Esophagus squamous epithelium (tissue), 5 donors: Measurements from ENCODE around the gene ZNF324. TPM values are rescaled to one million over a fixed set of nuclear protein-coding genes. Genes with fewer than 3 reads are reported as not detected.

Experiments used
- DNase-seq: peaks from one replicate; lab custom pipeline; 2025; lab: John Stamatoyannopoulos, UW
- H3K27ac ChIP-seq, 4 donors: fragments of 200-600 bp; sonication (generic); one replicate each; pipeline ENCODE4 v1.5.1; 2016 to 2019; ENCODE audit warnings: mild to moderate bottlenecking in 1 of 4
- H3K27me3 ChIP-seq, 4 donors: fragments of 200-600 bp; sonication (generic); 1 replicate in 3 of 4; 2 replicates in 1 of 4; pipeline versions ENCODE4 v1.5.1 to v1.6.0; 2017 to 2021; ENCODE audit warnings: antibody characterized with exemption in 1 of 4
- H3K36me3 ChIP-seq, 3 donors: fragments of 200-600 bp; sonication (generic); one replicate each; pipeline ENCODE4 v1.5.1; 2016 to 2019
- H3K4me1 ChIP-seq, 3 donors: fragments of 200-600 bp; sonication (generic); one replicate each; pipeline ENCODE4 v1.5.1; 2017 to 2019
- H3K4me3 ChIP-seq, 4 donors: fragments of 200-600 bp; sonication (generic); 1 replicate in 3 of 4; 2 replicates in 1 of 4; pipeline ENCODE4 v1.5.1; 2016 to 2019; ENCODE audit warnings: mild to moderate bottlenecking in 2 of 4, moderate library complexity in 1 of 4
- H3K9me3 ChIP-seq, 3 donors: fragments of 200-600 bp; sonication (generic); one replicate each; pipeline ENCODE4 v1.5.1; 2016 to 2019
- CTCF ChIP-seq, 6 experiments: fragments of 450-650 bp in 4 of 6; fragments of 200-600 bp in 2 of 6; sonication (generic) in 2 of 6; IDR thresholded peaks; one replicate each; pipeline ENCODE4 v1.5.1; 2016 to 2019; ENCODE audit warnings: antibody characterized with exemption in 6 of 6, mild to moderate bottlenecking in 4 of 6, moderate library complexity in 4 of 6
- POLR2A ChIP-seq, 4 donors: fragments of 450-650 bp; IDR thresholded peaks; one replicate each; pipeline ENCODE4 v1.6.1; 2017; ENCODE audit warnings: antibody characterized with exemption in 4 of 4, mild to moderate bottlenecking in 4 of 4, moderate library complexity in 3 of 4
- WGBS, 2 donors: methylation state at CpG; one replicate each; pipeline ENCODE4 v1.1.5; 2018; 5-methylcytosine and 5-hydroxymethylcytosine counted together
- intact Hi-C: fragments of 100-400 bp; cut with DNase I; formaldehyde crosslinking; loops from one replicate; pipeline ENCODE4 v1.15.0; 2022
- total RNA-seq, 4 donors: library from RNA; depleted of rRNA; stranded (reverse); fragments of >200 nt; gene quantifications; one replicate each; pipeline ENCODE4 v1.1.0, GENCODE V29; 2016
- donor health status: DM: yes; HTN: yes; CAD: no.

The ZNF324 gene
- total RNA-seq, 4 donors from 2014 or later, result 13.5 to 25.4 (median 20.2) TPM

GRCh38 chr19:58451358-58452101 lies 15.3 kb upstream of the ZNF324 start, which contains the start of gene ZNF324B:
ZNF324B (plus strand) TSS chr19:58451622; CDS start chr19:58453702, 2,080 bp downstream.
- TF ChIP-seq CTCF (IDR thresholded peaks at IDR 0.05), result peak in 1 of 6 experiments; percentile 3
- TF ChIP-seq POLR2A (IDR thresholded peaks at IDR 0.05), result peak in 1 of 4 donors; percentile 49
- H3K4me3 ChIP-seq, result peak within 1 kb of the TSS; percentile 72 to 99 (median 78)
- peak; percentile 82 for DNase-seq
- H3K27me3 ChIP-seq, result peaks cover 0 to 36% (median 0%) of the 10 kb centered on the region in 4 donors
- peaks cover 0 to 24% (median 6%) of the 10 kb centered on the region in 3 donors for H3K4me1 ChIP-seq
- peaks cover 0 to 10% (median 7%) of the 10 kb centered on the region in 3 donors for H3K9me3 ChIP-seq
- WGBS, 2 donors, result 0% methylated on average over 4 of the region's 79 CpGs; no CpG with 5 or more reads in 1 of the 2 donors
- intact Hi-C loops, result no loop called here
- peak within 1 kb of the TSS; percentile 66 to 78 (median 78) for H3K27ac ChIP-seq
- peaks cover 0 to 30% (median 3%) of the 10 kb centered on the region in 3 donors for H3K36me3 ChIP-seq

- no peak for TF ChIP-seq CTCF (IDR thresholded peaks at IDR 0.05)
- no peak for TF ChIP-seq POLR2A (IDR thresholded peaks at IDR 0.05)
- 100% methylated on average over 2 of the region's 6 CpGs; no CpG with 5 or more reads in 1 of the 2 donors for WGBS, 2 donors
- DNase-seq, result no peak
- Histone ChIP-seq H3K4me3 (no peak overlapping the region), H3K4me1 (peaks cover 0 to 24% (median 6%) of the 10 kb centered on the region in 3 donors), H3K27ac (no peak overlapping the region), H3K36me3 (peaks cover 0 to 48% (median 7%) of the 10 kb centered on the region in 3 donors), H3K27me3 (peaks cover 0 to 13% (median 0%) of the 10 kb centered on the region in 4 donors), H3K9me3 (peaks cover 0 to 8% (median 5%) of the 10 kb centered on the region in 3 donors)
- intact Hi-C loops, result no loop called here
These were observed 13.1 kb upstream of the ZNF324 start for GRCh38 chr19:58453743-58454142.

GRCh38 chr19:58455306-58455705 lies 11.6 kb upstream of the ZNF324 start:
- Histone ChIP-seq H3K4me1 (peaks cover 0 to 24% (median 6%) of the 10 kb centered on the region in 3 donors), H3K36me3 (peaks cover 0 to 48% (median 7%) of the 10 kb centered on the region in 3 donors), H3K27ac (no peak overlapping the region), H3K27me3 (no peaks in the 10 kb centered on the region), H3K4me3 (no peak overlapping the region), H3K9me3 (no peaks in the 10 kb centered on the region)
- TF ChIP-seq CTCF (IDR thresholded peaks at IDR 0.05) (no peak), POLR2A (IDR thresholded peaks at IDR 0.05) (no peak)
- intact Hi-C loops, result no loop called here
- 100% methylated on average over 1 to 2 of the region's 21 CpGs for WGBS, 2 donors
- DNase-seq, result no peak

- Histone ChIP-seq H3K4me1 (peaks cover 0 to 17% (median under 1%) of the 10 kb centered on the region in 3 donors), H3K27me3 (no peaks in the 10 kb centered on the region), H3K27ac (no peak overlapping the region), H3K4me3 (no peak overlapping the region), H3K36me3 (peaks cover 0 to 48% (median 7%) of the 10 kb centered on the region in 3 donors), H3K9me3 (no peaks in the 10 kb centered on the region)
- TF ChIP-seq CTCF (IDR thresholded peaks at IDR 0.05) (no peak), POLR2A (IDR thresholded peaks at IDR 0.05) (no peak)
- 95 to 100% methylated on average over 6 to 16 of the region's 35 CpGs for WGBS, 2 donors
- DNase-seq, result no peak
- intact Hi-C loops, result no loop called here
These were observed 10.8 kb upstream of the ZNF324 start for GRCh38 chr19:58456111-58456510.

- H3K36me3 ChIP-seq, result peaks cover 0 to 29% (median 7%) of the 10 kb centered on the region in 3 donors
- no peak overlapping the region for H3K4me3 ChIP-seq
- no peaks in the 10 kb centered on the region for H3K27me3 ChIP-seq
- H3K4me1 ChIP-seq, result no peaks in the 10 kb centered on the region
- no peak for TF ChIP-seq POLR2A (IDR thresholded peaks at IDR 0.05)
- TF ChIP-seq CTCF (IDR thresholded peaks at IDR 0.05), result no peak
- H3K9me3 ChIP-seq, result no peaks in the 10 kb centered on the region
- intact Hi-C loops, result no loop called here
- WGBS, 2 donors, result 16 to 51% methylated on average over 2 of the region's 2 CpGs
- DNase-seq, result no peak
- no peak overlapping the region for H3K27ac ChIP-seq
These were observed 6.8 kb upstream of the ZNF324 start for GRCh38 chr19:58460039-58460438.
